Natural killer cell treated with Interleukin-12 subunit alpha and Interleukin-12 subunit beta and Interleukin-15 and Interleukin-18, amount 100 ng/mL, for 72 hours (primary cell): ENCODE data around the gene LDLRAD4. TPM values are rescaled to one million over a fixed set of nuclear protein-coding genes. Genes with fewer than 3 reads are reported as not detected.

Experiments used
- ATAC-seq, 2 donors: fragments of 150-1000 bp; cut with Tn5 transposase in 1 of 2; sonication (Bioruptor Pico), chemical (Tn5 transposase) in 1 of 2; 2 replicates each; pipeline ENCODE4 v1.10.0; 2021
- DNase-seq: peaks from one replicate; pipeline ENCODE4 v3.0.0; 2022; ENCODE audit warnings: low spot score
- H3K27ac Mint-ChIP-seq, 2 donors: 1 replicate in 1 of 2; 2 replicates in 1 of 2; pipeline ENCODE4 v1.8.0; 2022; ENCODE audit warnings: mixed read lengths in 2 of 2, mild to moderate bottlenecking in 1 of 2, moderate library complexity in 1 of 2
- H3K27me3 Mint-ChIP-seq, 2 donors: 1 replicate in 1 of 2; 2 replicates in 1 of 2; pipeline ENCODE4 v1.8.0; 2022; ENCODE audit warnings: mixed read lengths in 2 of 2
- H3K36me3 Mint-ChIP-seq: one replicate; pipeline ENCODE4 v1.8.0; 2022; ENCODE audit warnings: mixed read lengths
- H3K4me1 Mint-ChIP-seq, 2 donors: 1 replicate in 1 of 2; 2 replicates in 1 of 2; pipeline ENCODE4 v1.8.0; 2022; ENCODE audit warnings: low read depth in 2 of 2, mixed read lengths in 2 of 2, mild to moderate bottlenecking in 1 of 2
- H3K4me3 Mint-ChIP-seq: one replicate; pipeline ENCODE4 v1.8.0; 2022; ENCODE audit warnings: mixed read lengths
- H3K9me3 Mint-ChIP-seq: 2 replicates; pipeline ENCODE4 v1.8.0; 2022; ENCODE audit warnings: mixed read lengths
- total RNA-seq, 2 donors: library from RNA; stranded (reverse); gene quantifications; one replicate each; pipeline ENCODE4 v1.2.3, GENCODE V29; 2022

The LDLRAD4 gene
- total RNA-seq, 2 donors from 2014 or later, result 16.3 to 19.5 TPM

DNA sequence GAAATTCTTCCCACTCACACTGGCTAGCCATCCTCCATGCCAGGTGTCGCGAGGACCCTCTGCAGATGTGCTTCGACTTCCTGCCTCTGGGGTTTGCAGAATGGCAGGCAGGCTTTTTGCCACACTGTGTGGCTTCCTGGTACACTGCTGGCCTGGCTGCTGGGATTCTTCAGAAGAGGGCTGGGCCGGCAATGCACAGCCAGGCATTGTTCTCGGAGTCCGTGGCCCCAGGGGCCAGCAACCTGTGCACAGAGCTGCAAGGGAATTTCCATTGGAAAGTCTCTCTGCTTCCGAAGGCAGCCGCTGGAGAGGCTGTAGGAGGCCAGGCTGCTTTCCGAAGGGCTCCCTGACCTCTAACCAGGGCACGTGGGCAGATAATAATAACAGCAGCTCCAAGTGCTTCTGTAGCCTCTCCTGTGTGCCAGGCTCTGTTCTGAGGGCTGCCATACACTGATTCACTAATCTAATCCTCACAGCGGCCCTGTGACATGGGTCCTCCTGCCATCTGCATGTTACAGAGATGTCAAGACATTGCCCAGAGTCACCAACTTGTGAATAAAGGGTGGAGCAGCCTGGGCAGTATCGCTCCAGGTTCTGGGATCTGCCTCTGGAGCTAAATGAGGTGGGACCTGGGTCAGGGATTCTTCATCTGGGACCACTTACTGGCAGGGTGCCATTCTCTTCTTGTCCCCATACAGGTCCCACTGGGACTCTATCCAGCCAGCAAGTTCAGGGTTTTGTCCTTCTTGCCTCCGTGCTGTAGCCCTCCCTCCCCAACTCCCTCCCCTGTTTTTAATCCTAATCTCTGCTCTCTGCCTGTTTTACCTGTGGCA is 5.0 kb downstream of the LDLRAD4 start:
- no peak for ATAC-seq
- Mint-ChIP-seq H3K4me1 (peaks cover 0 to 4% of the 10 kb centered on the region in 2 donors), H3K36me3 (peaks cover 5% of the 10 kb centered on the region), H3K4me3 (no peak overlapping the region), H3K27me3 (peaks cover 31 to 47% of the 10 kb centered on the region in 2 donors), H3K9me3 (no peaks in the 10 kb centered on the region), H3K27ac (no peak overlapping the region)
- DNase-seq, result no peak

DNA sequence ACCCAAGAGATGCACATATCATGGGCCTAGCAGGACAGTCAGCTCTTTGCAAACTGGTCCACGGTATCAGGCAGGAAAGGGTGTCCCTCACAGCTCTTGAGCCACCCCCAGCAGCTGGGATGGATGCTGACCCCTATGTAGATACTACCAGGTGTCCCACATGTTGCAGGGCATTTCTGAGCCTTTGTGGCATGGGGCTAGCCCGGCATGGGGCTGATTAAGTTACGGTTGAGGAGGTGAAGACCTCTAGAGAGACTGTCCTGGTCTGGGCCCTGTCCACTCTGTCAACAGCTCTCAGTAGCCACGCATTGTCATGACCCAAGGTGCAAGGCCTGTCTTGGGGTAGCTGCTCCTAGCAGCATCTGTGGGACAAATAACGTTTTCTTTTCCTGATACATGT is 6.7 kb downstream of the LDLRAD4 start:
- DNase-seq, result no peak
- no peak overlapping the region for H3K27ac Mint-ChIP-seq
- no peaks in the 10 kb centered on the region for H3K4me1 Mint-ChIP-seq
- H3K9me3 Mint-ChIP-seq, result no peaks in the 10 kb centered on the region
- peaks cover 22 to 37% of the 10 kb centered on the region in 2 donors for H3K27me3 Mint-ChIP-seq
- no peak for ATAC-seq
- no peaks in the 10 kb centered on the region for H3K36me3 Mint-ChIP-seq
- no peak overlapping the region for H3K4me3 Mint-ChIP-seq

DNA sequence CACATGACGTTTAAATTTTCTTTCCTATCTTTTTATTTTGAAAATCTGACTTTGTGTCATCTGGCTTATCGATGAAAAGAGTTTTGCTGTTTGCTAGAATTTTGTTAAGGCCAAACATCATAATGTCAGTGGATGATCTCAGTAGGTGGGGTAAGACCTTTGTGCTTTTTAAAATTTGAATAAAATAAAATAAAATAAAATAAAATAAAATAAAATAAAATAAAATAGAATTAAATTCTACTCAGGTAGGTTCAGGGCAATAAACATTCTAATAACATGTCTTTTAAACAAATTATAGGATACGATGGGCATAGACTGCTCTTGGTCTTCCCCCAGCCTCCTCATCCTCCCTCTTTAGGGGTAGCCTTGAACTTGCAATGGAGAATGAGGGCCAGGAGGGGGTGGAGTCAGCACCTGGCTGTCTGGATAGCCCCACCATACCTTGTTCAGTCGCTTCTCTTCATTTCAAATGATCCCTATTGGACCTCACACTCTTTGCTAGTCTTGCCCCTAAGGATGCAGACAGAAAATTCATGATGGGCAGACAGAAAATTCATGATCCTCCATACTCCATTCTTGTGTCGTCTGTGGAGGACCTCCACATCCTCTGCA is 8.1 kb downstream of the LDLRAD4 start:
- ATAC-seq (no peak), DNase-seq (no peak)
- no peak overlapping the region for H3K27ac Mint-ChIP-seq
- no peaks in the 10 kb centered on the region for H3K4me1 Mint-ChIP-seq
- H3K4me3 Mint-ChIP-seq, result no peak overlapping the region
- H3K27me3 Mint-ChIP-seq, result peaks cover 10 to 24% of the 10 kb centered on the region in 2 donors
- H3K36me3 Mint-ChIP-seq, result no peaks in the 10 kb centered on the region
- no peaks in the 10 kb centered on the region for H3K9me3 Mint-ChIP-seq

DNA sequence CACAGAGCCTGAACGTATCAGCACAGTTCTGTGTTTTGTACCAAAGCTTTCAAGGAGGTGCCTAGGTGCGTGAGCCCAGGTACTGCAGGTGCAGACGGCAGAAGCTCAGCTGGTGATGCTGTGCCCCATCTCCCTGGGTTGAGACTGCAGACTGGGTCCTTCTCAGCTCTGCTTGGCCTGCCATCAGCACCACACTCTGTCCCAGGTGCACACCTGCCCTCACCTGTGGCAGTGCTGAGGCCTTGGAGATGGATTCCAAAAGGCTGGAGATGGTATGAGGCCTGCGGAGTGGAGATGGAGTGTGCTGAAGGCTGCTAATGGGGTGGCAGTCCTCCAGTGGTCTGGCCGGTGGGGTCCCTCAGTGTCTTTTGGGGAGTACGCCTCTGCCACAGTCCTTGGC is 9.3 kb downstream of the LDLRAD4 start:
- H3K4me1 Mint-ChIP-seq, result no peaks in the 10 kb centered on the region
- H3K36me3 Mint-ChIP-seq, result no peaks in the 10 kb centered on the region
- H3K9me3 Mint-ChIP-seq, result no peaks in the 10 kb centered on the region
- no peak for DNase-seq
- no peak for ATAC-seq
- peaks cover 4 to 14% of the 10 kb centered on the region in 2 donors for H3K27me3 Mint-ChIP-seq
- no peak overlapping the region for H3K27ac Mint-ChIP-seq
- H3K4me3 Mint-ChIP-seq, result no peak overlapping the region

DNA sequence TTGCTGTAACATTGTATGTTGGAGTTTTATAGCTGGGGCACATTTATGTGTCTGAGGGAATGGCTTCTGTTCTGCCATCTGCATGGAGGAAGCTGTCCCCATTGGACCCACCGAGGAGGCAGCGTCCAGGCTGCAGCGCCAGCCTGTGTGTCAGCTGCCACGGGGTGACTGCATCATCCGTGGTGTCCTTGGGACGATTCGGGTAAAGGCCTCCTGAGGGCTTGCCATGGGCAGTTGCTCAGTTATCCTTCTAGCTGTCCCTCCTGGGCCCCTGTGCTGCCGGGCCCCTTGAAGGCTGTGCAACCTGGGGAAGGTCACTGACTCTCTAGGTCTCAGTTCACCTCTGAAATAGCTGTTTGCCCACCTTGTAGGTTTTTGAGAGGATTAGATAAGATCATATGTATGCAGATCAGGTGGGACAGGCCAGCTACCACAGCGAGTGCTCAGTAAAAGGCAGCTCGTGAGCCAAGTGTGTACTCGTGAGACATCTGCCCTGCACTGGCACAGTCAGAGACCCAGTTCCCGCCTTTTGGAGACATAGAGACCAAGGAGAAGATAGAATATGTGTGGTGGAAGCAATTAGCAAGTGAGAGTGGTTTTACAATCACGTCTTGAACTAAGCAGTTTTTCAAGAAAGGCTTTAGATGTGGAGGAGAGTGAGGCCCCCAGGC is 10.6 kb downstream of the LDLRAD4 start:
- no peak for DNase-seq

DNA sequence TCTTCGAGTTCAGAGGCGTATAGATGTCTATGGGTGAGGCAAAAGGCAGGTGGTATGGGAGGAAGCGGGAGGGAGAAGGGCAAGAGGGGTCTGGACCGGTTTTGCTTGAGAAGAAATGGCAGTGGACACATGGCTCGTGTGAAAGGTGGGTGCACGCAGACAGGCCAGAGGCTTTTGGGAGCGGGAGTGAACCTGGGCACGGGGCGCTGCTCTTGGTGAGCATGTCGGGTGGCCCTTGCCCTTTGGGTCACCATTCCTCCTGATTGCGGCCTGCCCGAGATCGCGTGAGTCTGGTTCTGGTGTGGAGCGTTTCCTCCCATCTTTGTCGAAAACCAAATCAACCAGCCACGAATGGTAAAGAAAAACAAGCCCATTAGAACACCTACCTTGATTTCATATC is 12.6 kb downstream of the LDLRAD4 start:
- H3K36me3 Mint-ChIP-seq, result no peaks in the 10 kb centered on the region
- peaks cover 0 to 4% of the 10 kb centered on the region in 2 donors for H3K27me3 Mint-ChIP-seq
- ATAC-seq (no peak), DNase-seq (no peak)
- H3K4me1 Mint-ChIP-seq, result no peaks in the 10 kb centered on the region
- H3K4me3 Mint-ChIP-seq, result no peak overlapping the region
- no peak overlapping the region for H3K27ac Mint-ChIP-seq
- H3K9me3 Mint-ChIP-seq, result no peaks in the 10 kb centered on the region

More for the DNA sequence above, 10.6 kb downstream of the LDLRAD4 start:
- no peak overlapping the region for H3K27ac Mint-ChIP-seq
- ATAC-seq, result no peak
- H3K4me3 Mint-ChIP-seq, result no peak overlapping the region
- H3K36me3 Mint-ChIP-seq, result no peaks in the 10 kb centered on the region
- H3K4me1 Mint-ChIP-seq, result no peaks in the 10 kb centered on the region
- H3K27me3 Mint-ChIP-seq, result peaks cover 2 to 10% of the 10 kb centered on the region in 2 donors
- H3K9me3 Mint-ChIP-seq, result no peaks in the 10 kb centered on the region

DNA sequence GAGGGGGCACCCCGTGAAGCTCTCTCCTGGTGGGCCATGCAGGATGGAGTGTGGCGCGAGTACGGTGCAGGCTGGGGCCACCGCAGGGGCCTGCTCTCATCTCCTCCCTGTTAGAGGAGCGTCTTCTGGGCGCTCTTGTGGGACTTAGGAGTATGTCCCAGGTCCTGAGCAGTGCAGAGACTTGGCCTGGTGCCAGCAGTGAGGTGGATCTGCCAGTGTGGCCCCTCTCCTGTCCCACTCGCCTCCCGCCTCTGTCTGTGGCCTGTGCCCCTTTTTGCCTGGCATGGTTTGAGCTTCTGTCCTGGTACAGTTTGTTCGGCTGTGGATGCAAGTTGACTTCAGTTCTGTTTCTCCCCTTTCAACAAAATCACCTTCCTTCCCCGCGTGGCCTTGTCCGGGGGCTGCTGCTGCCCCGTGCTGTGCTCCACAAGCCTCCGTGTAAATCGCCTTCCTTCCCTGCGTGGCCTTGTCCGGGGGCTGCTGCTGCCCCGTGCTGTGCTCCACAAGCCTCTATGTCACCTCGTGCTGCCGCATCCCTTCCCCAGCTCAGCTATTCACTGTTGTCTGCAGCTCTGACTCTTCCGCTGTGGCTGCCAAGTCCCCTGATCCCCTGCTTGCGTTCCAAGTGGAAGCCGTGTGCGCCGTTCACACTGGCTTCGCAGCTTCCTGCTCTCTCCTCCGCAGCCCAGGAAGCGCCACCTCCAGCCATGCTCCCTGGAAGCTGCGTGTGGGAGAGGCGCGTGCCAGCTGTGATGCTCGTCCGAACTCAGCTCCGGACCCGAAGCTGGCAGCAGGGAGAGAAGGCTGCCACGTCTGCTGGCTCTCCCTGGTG is 13.7 kb downstream of the LDLRAD4 start:
- DNase-seq, result no peak
- ATAC-seq, result no peak
- no peak overlapping the region for H3K27ac Mint-ChIP-seq

DNA sequence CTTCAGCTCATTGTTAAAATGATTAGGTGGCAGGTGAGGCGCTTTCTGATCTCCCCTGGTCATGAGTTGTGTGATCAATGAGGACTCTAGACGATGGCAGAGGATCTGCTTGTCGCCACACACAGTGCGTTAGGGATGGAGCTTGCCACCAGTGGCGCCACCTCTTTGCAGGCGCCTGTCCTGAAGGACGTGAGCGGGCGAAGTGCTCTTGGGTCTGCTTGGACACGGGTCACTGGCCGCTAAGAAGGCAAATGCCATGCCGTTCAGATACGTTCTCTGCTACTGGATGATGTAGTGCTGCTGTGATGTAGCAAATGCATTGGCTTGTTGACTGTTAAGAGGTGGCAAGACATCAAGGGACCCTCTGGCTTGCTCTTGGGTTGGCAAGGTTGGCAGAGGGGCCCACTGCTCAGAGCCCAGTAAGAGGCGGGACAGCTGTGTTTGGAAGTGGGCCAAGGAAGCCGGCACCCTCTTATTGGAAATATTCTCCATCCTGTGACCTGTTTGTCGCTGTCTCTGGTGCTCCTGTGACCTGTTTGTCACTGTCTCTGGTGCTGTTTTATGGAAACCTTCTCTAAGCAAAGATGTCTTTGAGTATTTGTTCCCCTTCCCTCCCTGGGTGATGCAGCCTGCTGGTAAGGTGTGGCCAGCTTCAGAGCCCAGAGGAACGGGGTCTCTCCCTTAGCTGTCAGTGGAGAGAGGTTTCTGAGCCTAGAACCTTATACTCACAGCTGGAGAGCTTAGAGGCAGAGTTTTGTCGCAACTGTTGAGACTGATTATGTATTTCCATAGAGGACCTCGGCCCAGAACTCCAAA is 14.6 kb downstream of the LDLRAD4 start:
- DNase-seq (no peak), ATAC-seq (no peak)
- peaks cover 0 to 4% of the 10 kb centered on the region in 2 donors for H3K27me3 Mint-ChIP-seq
- H3K36me3 Mint-ChIP-seq, result no peaks in the 10 kb centered on the region
- H3K4me1 Mint-ChIP-seq, result no peaks in the 10 kb centered on the region
- no peak overlapping the region for H3K4me3 Mint-ChIP-seq
- H3K9me3 Mint-ChIP-seq, result no peaks in the 10 kb centered on the region
- H3K27ac Mint-ChIP-seq, result no peak overlapping the region

More for the DNA sequence above, 13.7 kb downstream of the LDLRAD4 start:
- no peaks in the 10 kb centered on the region for H3K36me3 Mint-ChIP-seq
- H3K9me3 Mint-ChIP-seq, result no peaks in the 10 kb centered on the region
- no peak overlapping the region for H3K4me3 Mint-ChIP-seq
- H3K4me1 Mint-ChIP-seq, result no peaks in the 10 kb centered on the region
- H3K27me3 Mint-ChIP-seq, result peaks cover 0 to 4% of the 10 kb centered on the region in 2 donors

DNA sequence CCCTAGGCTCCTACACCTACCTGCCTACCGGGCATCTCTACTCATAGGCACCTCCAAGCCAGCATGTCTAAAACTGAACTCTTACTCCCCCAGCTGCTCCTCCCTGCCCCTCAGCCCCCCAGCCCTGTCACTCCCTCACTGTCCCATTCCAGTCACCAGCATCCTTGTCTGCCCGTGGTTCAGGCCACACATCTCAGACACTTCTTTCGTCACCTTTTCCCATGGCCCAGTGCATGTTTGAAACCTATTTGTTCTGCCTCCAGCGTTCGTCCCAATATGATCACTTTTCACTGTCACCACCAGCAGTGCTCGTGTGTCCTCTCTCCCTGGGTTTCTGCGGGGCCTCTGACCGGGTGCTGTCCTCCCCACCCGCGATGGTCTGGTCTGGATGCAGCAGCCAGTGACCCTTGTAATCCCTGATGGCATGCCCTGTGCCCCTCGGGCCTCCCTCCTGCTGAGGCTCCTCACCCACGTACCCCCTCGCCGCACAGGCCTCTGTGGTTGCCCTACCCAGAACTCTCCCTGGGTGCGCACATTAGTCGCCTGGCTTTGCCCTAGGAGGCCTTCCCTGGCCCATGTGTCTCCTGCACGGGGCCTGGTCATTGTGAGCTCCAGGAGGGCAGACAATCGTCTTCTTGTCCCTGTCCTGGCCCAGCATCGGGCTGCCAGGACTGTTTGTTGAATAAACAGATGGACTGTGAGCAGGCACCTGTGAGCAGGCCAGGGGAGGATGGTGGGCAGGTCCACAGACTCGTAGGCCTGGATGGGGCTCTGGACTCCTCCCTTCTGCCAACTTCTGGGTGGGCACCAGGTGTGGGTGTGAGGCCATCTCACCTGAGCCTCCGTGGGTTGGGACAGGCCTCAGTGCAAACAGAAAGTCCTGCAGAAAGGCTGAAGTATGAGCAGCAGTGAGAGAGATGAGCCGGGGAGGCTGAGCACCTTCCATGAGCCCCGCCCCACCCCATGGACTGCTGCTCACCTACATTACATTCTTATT is 15.5 kb downstream of the LDLRAD4 start:
- ATAC-seq, result no peak
- Mint-ChIP-seq H3K4me3 (no peak overlapping the region), H3K27ac (no peak overlapping the region)

DNA sequence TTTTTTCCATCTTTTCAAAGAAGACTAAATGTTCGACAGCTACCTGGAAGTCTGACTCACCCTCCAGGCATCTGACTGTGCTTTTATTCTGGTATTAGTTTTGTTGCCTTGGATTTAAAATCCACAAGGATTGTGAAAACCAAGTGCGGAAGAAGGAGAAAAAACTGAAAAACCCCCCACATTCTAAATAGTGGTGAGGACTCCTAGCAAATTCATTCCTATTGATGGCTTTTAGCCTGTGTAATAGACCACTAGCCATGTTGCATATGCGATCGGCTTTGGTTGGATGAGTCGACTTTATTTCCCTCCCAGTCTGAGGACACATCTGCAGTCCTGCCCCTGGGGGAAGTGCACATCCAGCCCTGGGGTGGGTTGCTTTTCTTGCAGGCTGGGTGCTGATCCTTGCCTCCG is 16.9 kb downstream of the LDLRAD4 start:
- no peaks in the 10 kb centered on the region for H3K27me3 Mint-ChIP-seq
- H3K4me3 Mint-ChIP-seq, result no peak overlapping the region
- ATAC-seq, result no peak
- DNase-seq, result no peak
- no peak overlapping the region for H3K27ac Mint-ChIP-seq
- no peaks in the 10 kb centered on the region for H3K4me1 Mint-ChIP-seq
- H3K9me3 Mint-ChIP-seq, result no peaks in the 10 kb centered on the region
- no peaks in the 10 kb centered on the region for H3K36me3 Mint-ChIP-seq

More for the DNA sequence above, 15.5 kb downstream of the LDLRAD4 start:
- DNase-seq, result no peak
- no peaks in the 10 kb centered on the region for H3K27me3 Mint-ChIP-seq
- H3K36me3 Mint-ChIP-seq, result no peaks in the 10 kb centered on the region
- H3K4me1 Mint-ChIP-seq, result no peaks in the 10 kb centered on the region
- no peaks in the 10 kb centered on the region for H3K9me3 Mint-ChIP-seq

DNA sequence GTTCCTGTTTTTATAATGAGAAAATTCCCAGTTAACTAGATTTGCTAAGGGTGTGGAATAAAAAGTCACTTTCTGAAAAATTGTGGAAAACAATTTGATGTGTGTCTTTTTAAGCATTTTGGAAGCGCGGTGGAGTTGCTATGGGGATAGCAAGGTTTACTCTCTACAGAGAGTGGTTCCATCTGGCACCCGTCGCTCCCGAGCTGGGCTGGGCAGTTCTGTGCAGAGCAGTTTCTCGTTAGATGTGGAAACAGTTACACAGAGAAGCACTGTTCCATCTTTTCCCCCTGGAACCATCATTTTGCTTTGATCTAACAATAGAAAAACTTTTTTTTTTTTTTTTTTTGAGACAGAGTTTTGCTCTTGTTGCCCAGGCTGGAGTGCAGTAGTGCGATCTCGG is 17.4 kb downstream of the LDLRAD4 start:
- Mint-ChIP-seq H3K4me1 (no peaks in the 10 kb centered on the region), H3K27me3 (no peaks in the 10 kb centered on the region), H3K27ac (no peak overlapping the region), H3K4me3 (no peak overlapping the region), H3K9me3 (no peaks in the 10 kb centered on the region), H3K36me3 (no peaks in the 10 kb centered on the region)
- no peak for DNase-seq
- no peak for ATAC-seq

DNA sequence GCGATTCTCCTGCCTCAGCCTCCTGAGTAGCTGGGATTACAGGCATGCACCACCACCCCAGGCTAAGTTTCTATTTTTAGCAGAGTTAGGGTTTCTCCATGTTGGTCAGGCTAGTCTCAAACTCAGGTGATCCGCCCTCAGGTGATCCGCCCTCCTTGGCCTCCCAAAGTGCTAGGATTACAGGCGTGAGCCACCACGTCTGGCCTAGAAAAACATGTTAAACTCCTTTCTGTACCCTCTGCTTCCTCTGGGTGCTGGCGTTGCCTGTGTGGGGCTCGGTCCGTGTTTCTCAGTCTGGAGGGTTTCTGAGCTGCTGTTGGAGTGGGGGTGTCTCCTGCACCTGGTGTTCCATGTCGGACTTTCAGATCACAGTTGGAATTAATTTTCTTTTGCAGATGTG is 17.9 kb downstream of the LDLRAD4 start:
- Mint-ChIP-seq H3K4me3 (no peak overlapping the region), H3K4me1 (no peaks in the 10 kb centered on the region), H3K9me3 (no peaks in the 10 kb centered on the region), H3K27ac (no peak overlapping the region), H3K36me3 (no peaks in the 10 kb centered on the region), H3K27me3 (no peaks in the 10 kb centered on the region)
- DNase-seq (no peak), ATAC-seq (no peak)
